ENCODE data around the gene SLC35E1. TPM values are rescaled to one million over a fixed set of nuclear protein-coding genes. Genes with fewer than 3 reads are reported as not detected.

Gene SLC35E1
- total and polyA plus RNA-seq, 2 donors (not counting 3 experiments of a cell fraction or from before 2014, with no cell fraction given): 36.0 to 37.5 TPM

DNA sequence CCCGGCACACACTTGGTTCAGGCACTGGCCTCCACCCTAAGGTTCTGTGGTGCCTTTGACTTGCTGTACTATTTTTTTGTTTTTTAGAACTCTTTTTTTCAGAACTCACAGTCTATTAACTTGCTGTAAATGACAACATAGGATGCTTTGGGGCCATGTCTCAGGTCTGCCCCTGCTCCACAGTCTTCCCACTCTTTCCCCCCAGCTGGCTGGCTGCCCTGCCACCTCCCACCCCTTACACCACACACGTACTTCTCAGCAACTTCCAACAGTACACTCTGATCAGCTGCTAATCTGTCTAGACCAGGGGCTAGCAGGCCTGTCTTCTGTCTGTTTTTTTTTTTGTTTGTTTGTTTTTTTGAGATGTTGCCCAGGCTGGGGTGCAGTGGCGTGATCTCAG lies 67.9 kb downstream of the SLC35E1 start:
- BruUV-seq (replicated peaks): no TSS peak
- no peak for DNase-seq (ENCODE audit: low read depth, low spot score)

More for the DNA sequence above, 67.9 kb downstream of the SLC35E1 start:
- ChIA-PET POLR2A (no interaction called here), CTCF (no interaction called here)
- intact Hi-C loops (cut with micrococcal nuclease) (no loop called here), dilution Hi-C loops (cut with MboI; ENCODE audit: extremely low pct_ligation_motif_present, low sequenced_read_pairs) (no loop called here)
- no peaks in the 10 kb centered on the region for H3K9me3 ChIP-seq (replicated peaks; ENCODE audit: control insufficient read depth, insufficient read depth, low read length)
- H3K4me2 ChIP-seq (ENCODE audit: insufficient read depth, low read length): no peak overlapping the region
- no peaks in the 10 kb centered on the region for H3K79me2 ChIP-seq (ENCODE audit: control insufficient read depth, insufficient read depth, low read length)
- H3K27ac ChIP-seq (ENCODE audit: insufficient read depth, low read depth, low read length): no peak overlapping the region
- H2AFZ ChIP-seq (ENCODE audit: low read depth, low read length): no peak overlapping the region
- no peaks in the 10 kb centered on the region for H3K27me3 ChIP-seq (ENCODE audit: control insufficient read depth in 2 of 2, insufficient read depth in 2 of 2, low read length in 2 of 2)
- H3K4me1 ChIP-seq (ENCODE audit: control insufficient read depth, extremely low read depth, insufficient read depth, low read length): no peaks in the 10 kb centered on the region
- H3K9me1 ChIP-seq (replicated peaks; ENCODE audit: control insufficient read depth, extremely low read depth, insufficient read depth, low read length): no peaks in the 10 kb centered on the region
- peaks cover 0 to 5% of the 10 kb centered on the region in 2 experiments for H3K36me3 ChIP-seq (ENCODE audit: control insufficient read depth in 2 of 2, extremely low read depth in 1 of 2, insufficient read depth in 2 of 2, low read length in 2 of 2)
- H3K4me3 ChIP-seq (replicated peaks in 1 of 3; ENCODE audit: insufficient read depth in 1 of 3, low read depth in 1 of 3, low read length in 3 of 3): no peak overlapping the region
- no peak overlapping the region for H3K9ac ChIP-seq (replicated peaks; ENCODE audit: extremely low read depth, insufficient read depth, low read length)
- no peak for FAIRE-seq
- no peaks in the 10 kb centered on the region for H4K20me1 ChIP-seq (replicated peaks; ENCODE audit: control insufficient read depth, extremely low read depth, insufficient read depth, low read length)
- TF ChIP-seq POLR2AphosphoS5 (IDR thresholded peaks at IDR 0.05; ENCODE audit: insufficient read depth, low read depth, low read length): no peak
- TF ChIP-seq, protein P1, sequence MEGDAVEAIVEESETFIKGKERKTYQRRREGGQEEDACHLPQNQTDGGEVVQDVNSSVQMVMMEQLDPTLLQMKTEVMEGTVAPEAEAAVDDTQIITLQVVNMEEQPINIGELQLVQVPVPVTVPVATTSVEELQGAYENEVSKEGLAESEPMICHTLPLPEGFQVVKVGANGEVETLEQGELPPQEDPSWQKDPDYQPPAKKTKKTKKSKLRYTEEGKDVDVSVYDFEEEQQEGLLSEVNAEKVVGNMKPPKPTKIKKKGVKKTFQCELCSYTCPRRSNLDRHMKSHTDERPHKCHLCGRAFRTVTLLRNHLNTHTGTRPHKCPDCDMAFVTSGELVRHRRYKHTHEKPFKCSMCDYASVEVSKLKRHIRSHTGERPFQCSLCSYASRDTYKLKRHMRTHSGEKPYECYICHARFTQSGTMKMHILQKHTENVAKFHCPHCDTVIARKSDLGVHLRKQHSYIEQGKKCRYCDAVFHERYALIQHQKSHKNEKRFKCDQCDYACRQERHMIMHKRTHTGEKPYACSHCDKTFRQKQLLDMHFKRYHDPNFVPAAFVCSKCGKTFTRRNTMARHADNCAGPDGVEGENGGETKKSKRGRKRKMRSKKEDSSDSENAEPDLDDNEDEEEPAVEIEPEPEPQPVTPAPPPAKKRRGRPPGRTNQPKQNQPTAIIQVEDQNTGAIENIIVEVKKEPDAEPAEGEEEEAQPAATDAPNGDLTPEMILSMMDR (IDR thresholded peaks at IDR 0.05; ENCODE audit: extremely low read depth in 1 of 2, insufficient read depth in 1 of 2, low read depth in 1 of 2, low read length in 2 of 2): no peak
- TF ChIP-seq FOS (IDR thresholded peaks at IDR 0.05; ENCODE audit: borderline replicate concordance, insufficient read depth, low read length): no peak
- TF ChIP-seq JUN (IDR thresholded peaks at IDR 0.05; ENCODE audit: borderline replicate concordance, insufficient read depth, insufficient read length, low read depth): no peak
- TF ChIP-seq, protein P2, sequence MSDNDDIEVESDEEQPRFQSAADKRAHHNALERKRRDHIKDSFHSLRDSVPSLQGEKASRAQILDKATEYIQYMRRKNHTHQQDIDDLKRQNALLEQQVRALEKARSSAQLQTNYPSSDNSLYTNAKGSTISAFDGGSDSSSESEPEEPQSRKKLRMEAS (IDR thresholded peaks at IDR 0.05; ENCODE audit: insufficient read depth, insufficient read length): no peak
- no peak for TF ChIP-seq EZH2 (IDR thresholded peaks at IDR 0.05; ENCODE audit: borderline replicate concordance, low read depth, low read length, severe bottlenecking)
- TF ChIP-seq POLR2A (IDR thresholded peaks at IDR 0.05; ENCODE audit: low read depth, low read length): no peak
- no peak for TF ChIP-seq MYC (IDR thresholded peaks at IDR 0.05; ENCODE audit: low read depth, low read length)
- no peak for TF ChIP-seq GATA2 (IDR thresholded peaks at IDR 0.05; ENCODE audit: insufficient read depth, insufficient read length, low read depth, low read length)

Small RNA genes lying within 50 kb of the gene (small RNA-seq; reads per million reads assigned to genes)
- not detected for gene RN7SL146P (ENCODE audit: insufficient read depth, insufficient read length, low read depth, low replicate concordance)

Other genes with a start within 250 kb of the SLC35E1 start
- gene KLF2, start 247.6 kb downstream of the SLC35E1 start, total RNA-seq: 23.4 and 37.7 TPM in 2 replicates
- 30.3 and 30.6 TPM in 2 replicates for gene KLF2, start 247.6 kb downstream of the SLC35E1 start, polyA plus RNA-seq
- 31.2 and 38.8 TPM in 2 replicates for gene EPS15L1, start 100.4 kb downstream of the SLC35E1 start, total RNA-seq
- gene EPS15L1, start 100.4 kb downstream of the SLC35E1 start, polyA plus RNA-seq: 14.5 and 16.5 TPM in 2 replicates
- not detected in 2 replicates for gene CALR3, start 76.2 kb downstream of the SLC35E1 start, total RNA-seq
- gene CALR3, start 76.2 kb downstream of the SLC35E1 start, polyA plus RNA-seq: not detected in 2 replicates
- gene C19orf44, start 76.0 kb downstream of the SLC35E1 start, total RNA-seq: 4.3 and 4.8 TPM in 2 replicates
- 2.8 and 3.5 TPM in 2 replicates for gene C19orf44, start 76.0 kb downstream of the SLC35E1 start, polyA plus RNA-seq
- gene CHERP, start 30.0 kb downstream of the SLC35E1 start, total RNA-seq: 53.9 and 54.5 TPM in 2 replicates
- gene CHERP, start 30.0 kb downstream of the SLC35E1 start, polyA plus RNA-seq: 8.9 and 10.6 TPM in 2 replicates
- gene MED26, start 55.8 kb upstream of the SLC35E1 start, total RNA-seq: 9.2 and 13.4 TPM in 2 replicates
- 5.6 and 6.2 TPM in 2 replicates for gene MED26, start 55.8 kb upstream of the SLC35E1 start, polyA plus RNA-seq
- 45.7 and 51.1 TPM in 2 replicates for gene SMIM7, start 87.7 kb upstream of the SLC35E1 start, total RNA-seq
- gene SMIM7, start 87.7 kb upstream of the SLC35E1 start, polyA plus RNA-seq: 53.7 and 62.0 TPM in 2 replicates
- 1.6 and 2.2 TPM in 2 replicates for gene TMEM38A, start 88.7 kb upstream of the SLC35E1 start, total RNA-seq
- 1.6 and 2.0 TPM in 2 replicates for gene TMEM38A, start 88.7 kb upstream of the SLC35E1 start, polyA plus RNA-seq
- not detected in 2 replicates for gene NWD1, start 147.4 kb upstream of the SLC35E1 start, total RNA-seq
- gene NWD1, start 147.4 kb upstream of the SLC35E1 start, polyA plus RNA-seq: not detected in 2 replicates

Data from endothelial cell of umbilical vein (primary cell).